GM15510 (cell line): ENCODE measurements around the gene RPRML.

Experiments used
- POLR2A ChIP-seq: IDR thresholded peaks from 3 replicates; pipeline ENCODE4 v1.6.1; 2011; ENCODE audit warnings: borderline replicate concordance; ENCODE audit not compliant: insufficient read length; ENCODE audit errors: extremely low read depth

RPRML gene

DNA sequence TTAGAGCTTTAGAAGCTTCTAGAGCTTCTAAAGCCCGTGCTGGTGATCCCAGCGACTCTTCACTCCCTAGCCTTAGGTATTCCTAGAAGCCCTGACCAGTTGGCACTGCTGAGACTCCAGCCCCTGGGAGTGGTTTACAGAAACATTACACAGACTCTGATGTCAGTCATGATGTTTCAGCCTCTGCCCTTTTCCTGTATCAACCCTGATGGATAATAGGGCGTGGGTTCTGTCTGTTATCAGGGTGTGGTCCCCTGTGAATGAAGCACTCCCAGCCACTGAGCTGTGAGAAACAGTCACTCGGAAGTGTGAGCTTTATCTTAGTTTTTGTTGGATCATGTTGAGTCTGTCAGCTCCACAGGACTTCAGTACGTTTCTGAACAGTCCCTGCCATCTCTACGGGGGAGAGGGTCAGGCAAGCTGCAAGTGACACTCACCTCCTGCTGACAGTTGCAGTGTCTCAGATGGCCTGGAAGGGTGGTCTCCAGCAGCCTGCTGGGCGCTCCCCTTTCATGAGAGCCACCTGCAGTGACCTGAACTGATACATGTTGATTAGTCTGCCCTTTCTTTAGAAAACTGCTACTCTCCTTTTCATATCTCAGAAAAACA is 43.3 kb downstream of the RPRML start:
- no peak for TF ChIP-seq POLR2A

DNA sequence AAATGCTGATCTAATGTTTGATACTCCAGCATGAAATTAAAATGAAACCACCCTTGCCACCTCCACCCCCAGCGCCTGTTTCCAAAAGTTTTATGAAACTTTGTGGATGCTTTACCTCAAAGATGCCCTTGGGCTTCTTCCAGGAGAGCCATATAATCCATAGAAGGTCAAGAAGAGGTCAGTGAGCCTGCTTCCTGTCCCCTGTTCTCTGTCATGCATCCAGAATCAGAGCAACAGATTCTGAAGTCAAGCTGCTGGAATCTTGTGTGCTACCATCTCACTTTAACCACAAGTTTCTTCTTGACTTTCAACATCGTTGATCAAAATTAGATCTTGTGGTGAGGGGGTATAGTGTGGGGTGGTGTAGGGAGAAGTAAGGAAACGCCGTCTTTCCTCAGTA is 47.5 kb downstream of the RPRML start:
- no peak for TF ChIP-seq POLR2A

DNA sequence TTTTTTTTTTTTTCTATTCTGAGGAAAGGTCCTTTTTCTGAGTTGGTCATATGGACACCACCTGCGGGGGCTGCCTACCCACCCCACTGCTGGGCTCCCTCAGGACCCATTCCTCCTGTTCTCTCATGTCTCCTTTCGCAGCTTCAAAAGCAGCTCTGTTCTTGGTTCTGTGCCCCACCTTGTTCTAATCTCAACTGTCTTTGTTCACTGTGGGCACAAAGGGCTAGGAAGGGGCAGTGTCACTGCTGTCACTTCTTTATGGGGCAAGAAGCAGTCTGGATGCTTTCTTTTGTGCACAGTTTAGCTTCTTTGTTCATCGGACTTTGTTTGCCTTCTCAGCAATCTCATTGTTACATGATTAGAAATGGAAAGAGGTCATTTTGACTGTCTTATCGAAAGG is 49.0 kb downstream of the RPRML start:
- no peak for TF ChIP-seq POLR2A

DNA sequence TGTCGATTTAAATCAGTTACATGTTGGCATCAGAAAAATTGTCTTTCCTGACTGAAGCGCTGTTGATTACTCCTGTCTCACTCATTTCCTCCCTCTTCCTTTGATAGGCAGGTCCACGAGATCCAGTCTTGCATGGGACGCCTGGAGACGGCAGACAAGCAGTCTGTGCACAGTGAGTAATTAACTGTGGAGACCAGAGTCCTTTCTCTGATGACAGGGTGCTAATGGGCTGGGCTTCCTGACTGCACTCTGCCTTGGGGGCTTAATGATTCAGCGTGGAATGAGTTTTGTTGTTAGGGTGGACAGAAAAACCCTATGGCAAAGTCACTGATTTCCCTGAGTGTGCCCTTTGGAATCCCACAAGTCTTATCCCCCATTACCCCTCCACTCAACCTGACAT is 49.6 kb downstream of the RPRML start:
- TF ChIP-seq POLR2A, result no peak

DNA sequence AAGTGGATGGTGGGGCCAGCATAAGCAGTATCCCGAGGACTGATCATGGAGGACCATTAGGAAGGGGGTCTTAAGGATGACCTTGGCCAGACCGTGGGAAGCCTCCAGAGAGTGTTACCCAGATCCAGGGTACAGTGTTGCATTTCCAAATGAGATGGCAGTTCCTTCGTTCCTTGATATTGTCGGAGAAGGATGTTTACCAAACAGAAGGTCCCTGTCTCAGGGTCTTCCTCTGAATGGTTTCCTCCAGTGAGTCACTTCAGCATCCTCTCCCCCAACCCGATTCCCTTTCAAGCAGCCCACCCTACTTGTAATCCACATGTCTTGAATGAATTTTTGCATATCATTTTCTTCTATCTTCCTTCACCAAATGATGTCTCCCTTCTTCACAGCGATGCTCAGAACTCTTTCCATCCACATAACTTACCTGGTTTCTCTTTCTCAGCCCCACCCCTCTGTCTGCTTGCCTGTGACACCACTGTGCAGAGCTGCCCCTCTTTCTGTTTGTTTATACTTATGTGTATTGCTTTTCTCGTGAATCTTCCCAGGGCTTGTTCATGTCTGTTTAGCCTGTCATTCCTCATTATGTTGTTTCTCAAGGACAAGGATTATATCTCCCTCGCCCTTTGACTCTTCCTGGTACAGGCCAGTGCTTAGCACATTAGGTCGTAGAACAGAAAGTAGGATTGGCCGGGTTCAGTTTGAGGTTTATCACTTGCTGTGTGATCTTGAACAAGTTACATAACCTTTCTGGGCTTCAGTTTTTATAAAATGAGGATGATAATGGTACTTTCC is 50.4 kb downstream of the RPRML start:
- TF ChIP-seq POLR2A, result no peak
